Measurements from ENCODE around the gene EPN2.
A peak's percentile ranks its signal among the peaks of the same experiment; 100 is the strongest.
"Not testable (repeated sequence)": the region's sequence is repeated elsewhere in the genome, so short reads cannot be mapped to it uniquely, and the experiment has no call there.

Gene EPN2

DNA sequence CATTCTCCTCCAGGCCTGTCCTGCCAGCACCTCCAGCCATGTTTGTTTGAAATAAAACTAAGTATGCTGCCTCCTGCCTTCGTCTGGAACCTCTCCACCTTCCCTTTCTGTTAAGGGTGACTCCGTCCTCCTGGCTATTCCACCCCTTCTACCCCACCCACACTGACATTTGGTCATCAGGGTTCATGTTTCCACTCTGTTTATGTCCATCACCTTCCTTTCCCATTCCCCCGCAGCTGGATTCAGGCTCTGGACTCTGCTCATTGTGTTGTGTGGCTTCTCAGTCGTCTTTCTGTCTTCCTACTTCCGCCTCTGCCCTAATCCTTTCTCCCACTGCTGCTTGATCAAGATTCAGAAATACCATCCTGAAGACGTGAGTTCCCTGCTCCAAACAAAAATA is 28.6 kb downstream of the EPN2 start:
- DNase-seq (ENCODE audit: low read depth, low spot score), result no peak

DNA sequence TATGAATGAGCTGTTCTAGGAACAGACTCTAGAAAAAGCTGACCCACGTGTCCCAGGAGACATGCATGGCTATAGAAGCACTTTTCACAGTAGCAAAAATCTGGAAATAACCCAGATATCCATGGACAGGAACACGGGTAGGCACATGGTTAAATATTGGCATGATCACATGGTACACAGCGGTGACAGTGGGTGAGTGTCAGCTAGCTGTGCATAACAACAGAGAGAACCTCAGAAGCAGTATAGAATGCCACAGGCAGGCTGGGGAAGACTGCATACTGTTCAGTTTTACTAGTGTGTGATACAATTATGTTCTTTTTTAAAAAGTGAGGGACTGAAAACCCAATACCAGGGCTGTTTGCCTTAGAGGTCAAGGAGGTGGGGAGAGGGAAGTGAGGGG is 31.4 kb downstream of the EPN2 start:
- DNase-seq (ENCODE audit: low read depth, low spot score), result no peak

DNA sequence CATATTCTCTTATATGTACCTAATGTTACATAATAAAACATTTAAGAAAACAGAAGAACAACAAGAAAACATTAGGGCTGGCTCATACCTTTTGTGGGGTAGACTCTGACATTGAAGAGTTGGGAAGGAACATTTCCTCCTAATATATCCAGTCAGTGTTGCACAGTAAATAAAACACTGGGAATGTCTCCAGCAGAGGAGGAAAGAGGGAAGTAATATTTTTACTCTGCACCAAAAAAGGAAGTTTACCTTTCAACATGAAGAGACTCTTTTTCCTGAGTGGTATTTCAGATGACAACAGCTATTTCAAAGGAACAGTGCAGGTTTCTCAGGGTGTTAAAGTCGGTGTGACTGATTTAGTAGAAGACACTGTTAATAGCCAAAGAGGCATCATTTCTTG is 31.9 kb downstream of the EPN2 start:
- no peak for DNase-seq (ENCODE audit: low read depth, low spot score)

DNA sequence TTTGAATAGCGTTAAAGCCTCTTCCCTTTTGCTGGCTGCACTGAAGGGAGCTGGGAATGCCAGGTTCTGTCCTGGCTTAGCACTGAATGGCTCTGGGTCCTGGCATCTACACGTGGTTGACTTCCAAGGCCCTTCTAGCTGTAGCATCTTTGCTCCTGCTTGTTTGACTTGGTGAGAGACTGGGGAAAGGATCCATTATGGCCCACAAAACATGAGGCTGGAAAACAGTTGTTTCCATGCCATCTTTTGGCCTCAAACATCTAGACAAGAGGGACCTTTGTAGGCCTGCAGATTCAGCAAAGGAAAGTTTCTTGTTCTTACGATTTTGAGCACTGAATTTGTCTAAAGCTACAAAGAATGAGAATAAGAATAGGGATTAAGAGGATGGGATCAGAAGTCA is 32.5 kb downstream of the EPN2 start:
- DNase-seq (ENCODE audit: low read depth, low spot score), result no peak

DNA sequence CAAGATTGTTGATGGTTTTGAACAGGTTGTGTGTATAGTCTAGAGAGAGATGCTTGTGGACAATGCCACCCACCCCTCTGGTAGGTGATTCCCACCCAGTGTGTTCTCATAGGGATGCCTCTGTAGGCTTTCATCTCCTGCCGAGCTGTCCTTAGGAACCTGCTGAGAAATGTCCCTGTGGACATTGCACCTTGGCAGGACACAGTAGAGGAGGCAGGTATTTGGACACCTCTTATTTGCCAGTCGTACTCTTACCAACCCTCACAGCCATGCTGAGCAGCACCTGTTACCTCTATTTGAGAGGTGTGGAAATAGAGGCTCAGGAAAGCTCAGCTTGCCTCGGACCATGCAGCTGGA is 33.2 kb downstream of the EPN2 start:
- no peak for DNase-seq (ENCODE audit: low read depth, low spot score)

DNA sequence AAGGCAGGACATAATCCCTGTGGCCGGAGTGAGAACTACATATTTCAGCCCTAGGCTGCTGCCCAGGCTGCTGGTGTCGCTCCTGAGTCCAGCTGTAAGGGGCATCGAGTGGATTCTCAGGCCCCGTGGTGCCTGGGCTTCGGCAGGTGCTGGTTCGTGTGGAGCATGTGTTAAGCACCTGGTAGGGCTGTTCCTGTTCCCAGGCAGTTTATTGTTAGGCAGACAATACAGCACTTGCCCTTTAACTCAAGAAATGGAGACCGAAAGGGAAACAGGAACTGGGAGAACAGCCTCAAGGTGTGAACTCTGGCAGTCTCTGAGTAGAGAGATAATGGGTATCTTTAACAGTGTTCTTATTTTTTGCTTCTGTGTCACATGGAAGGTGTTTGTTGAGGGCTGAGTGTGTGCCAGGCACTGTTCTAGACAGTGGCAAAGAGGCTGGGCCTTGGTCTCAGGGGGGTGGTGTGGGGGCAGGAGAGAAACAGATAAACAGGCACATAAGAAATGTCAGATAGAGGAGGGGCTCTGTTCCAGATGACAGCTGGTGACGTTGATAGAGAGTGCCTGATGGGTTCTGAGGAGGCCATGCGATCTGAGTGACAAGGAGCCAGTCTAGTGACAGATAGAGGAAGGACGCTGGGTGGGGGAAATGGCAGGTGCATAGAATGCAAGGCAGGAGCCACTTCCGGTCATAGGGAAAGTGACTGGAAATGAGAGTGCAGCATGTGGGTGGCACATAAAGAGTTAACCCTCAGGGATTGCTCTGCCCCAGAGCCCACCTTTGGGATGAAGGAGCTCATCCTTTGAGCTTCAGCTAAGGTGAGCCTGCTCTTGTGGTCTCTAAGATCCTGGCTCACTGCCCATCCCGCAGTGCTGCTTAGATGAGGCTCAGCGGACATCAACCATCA is 33.8 kb downstream of the EPN2 start:
- peak; percentile 29 for DNase-seq (ENCODE audit: low read depth, low spot score)

DNA sequence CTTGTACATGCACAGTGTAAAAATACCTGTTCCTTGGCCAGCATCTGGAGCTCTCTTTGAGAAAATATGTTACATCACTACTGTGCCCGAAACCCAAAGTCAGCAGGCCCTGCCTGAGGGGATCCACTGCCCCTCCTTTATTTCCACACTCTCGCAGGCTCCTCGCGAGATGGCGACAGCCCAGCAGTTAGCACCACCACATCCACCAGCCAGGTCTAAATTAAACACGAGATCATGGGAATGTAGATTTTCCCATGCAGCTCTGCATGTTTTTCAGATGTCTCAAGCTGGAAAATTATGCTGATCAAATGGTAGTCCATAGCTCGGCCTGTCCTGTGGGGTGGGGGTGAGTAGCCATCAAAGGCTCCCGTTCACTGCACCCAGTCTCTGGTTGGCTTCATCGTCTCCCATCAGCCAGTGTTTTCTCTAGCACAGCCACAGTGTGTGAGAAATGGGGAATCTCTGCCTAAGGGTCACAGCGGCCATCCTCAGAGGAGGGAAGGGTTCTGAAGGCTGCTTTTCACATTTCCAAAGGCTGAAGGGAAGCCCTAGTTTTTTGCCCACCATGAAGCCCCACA is 34.7 kb downstream of the EPN2 start:
- no peak for DNase-seq (ENCODE audit: low read depth, low spot score)

DNA sequence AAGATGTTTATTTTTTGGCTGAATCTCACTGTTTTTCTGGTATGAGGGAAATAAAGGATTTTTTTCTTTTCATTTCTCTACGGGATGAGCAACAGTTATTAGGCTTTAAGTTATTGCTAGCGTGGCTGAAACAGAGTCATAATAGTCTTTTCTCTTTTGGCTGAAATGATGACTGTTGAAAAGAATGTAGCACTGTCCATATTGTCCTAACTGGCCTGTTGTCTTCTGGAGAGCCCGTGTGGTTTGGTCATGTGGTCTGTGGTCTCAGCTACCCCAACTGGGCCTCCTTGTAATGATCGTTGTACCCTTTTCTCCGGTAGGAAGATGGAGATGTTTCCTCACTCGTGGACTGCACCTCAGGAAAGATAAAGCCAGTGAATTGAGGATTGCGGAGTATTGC is 36.6 kb downstream of the EPN2 start:
- DNase-seq (ENCODE audit: low read depth, low spot score), result no peak

DNA sequence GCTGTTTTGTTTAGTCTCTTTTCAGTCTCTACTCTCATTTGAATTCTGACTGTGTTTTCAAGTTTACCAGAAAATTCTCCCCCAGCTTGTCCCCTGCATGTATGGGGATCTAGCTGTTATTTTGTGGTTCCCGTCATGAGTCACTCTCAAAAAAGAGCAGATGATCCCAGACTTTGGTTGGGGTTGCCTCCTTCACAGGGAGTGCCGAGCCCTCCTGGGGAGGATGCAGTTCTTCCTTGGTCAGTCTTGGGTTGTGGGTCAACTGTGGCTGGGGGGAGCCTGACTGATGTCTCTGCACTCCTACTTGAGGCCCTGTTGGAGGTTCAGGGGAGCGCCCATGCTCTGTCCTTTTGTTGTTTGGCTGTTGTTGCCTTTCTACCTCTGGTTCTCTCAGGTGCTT is 37.7 kb downstream of the EPN2 start:
- no peak for DNase-seq (ENCODE audit: low read depth, low spot score)

DNA sequence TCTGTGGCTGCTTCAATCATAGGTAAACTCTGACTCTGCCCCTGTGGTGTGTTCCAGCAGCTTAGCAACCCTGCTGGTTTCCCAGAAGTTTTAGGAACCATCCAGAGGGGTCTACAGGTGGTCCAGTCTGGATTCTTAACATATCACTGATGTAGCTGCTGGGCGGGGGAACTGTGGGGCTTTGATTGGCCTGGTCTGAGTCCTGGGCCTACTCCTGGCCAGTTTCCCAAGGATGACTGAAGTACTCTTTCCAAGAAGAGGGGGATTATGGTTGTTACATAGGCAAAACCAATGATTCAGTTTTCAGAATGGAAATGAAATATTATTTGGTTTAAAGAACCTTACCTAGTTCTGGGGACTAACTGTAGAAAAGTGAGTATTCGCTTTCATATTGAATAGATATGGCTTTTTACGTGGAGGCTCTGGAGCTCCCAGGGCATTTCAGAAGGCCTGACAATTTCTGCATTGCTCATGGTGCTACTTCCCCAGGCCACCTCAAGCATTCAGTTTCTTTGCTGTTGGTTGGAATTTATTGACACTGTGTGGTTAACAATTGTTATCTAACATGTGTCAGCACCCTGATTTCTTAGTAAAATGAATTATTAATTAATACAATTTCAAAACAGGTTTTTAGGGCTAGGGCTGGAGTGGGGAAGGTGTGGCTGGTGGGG is 38.4 kb downstream of the EPN2 start:
- no peak for DNase-seq (ENCODE audit: low read depth, low spot score)

DNA sequence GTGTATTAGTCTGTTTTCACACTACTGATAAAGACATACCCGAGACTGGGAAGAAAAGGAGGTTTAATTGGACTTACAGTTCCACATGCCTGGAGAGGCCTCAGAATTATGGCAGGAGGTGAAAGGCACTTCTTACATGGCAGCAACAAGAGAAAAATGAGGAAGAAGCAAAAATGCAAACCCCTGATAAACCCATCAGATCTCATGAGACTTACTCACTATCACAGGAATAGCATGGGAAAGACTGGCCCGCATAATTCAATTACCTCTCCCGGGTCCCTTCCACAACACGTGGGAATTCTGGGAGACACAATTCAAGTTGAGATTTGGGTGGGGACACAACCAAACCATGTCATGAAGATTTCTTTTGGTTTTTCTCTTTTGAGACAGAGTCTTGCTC is 41.1 kb downstream of the EPN2 start:
- DNase-seq (ENCODE audit: low read depth, low spot score), result not testable (repeated sequence)

DNA sequence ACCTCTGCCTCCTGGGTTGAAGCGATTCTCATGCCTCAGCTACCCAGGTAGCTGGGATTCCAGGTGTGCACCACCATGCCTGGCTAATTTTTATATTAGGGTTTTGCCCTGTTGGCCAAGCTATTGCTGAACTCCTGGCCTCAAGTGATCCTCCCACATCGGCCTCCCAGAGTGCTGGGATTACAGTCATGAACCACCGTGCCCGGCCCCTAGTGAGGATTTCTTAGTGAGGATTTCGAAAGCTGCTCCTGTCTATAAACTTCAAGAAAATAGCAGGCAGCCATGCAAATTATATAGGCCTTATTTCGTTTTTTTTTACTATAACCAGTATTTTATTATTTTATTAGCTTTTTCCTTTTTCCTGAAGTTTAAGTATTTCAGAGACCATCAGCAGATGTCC is 41.6 kb downstream of the EPN2 start:
- DNase-seq (ENCODE audit: low read depth, low spot score), result no peak

DNA sequence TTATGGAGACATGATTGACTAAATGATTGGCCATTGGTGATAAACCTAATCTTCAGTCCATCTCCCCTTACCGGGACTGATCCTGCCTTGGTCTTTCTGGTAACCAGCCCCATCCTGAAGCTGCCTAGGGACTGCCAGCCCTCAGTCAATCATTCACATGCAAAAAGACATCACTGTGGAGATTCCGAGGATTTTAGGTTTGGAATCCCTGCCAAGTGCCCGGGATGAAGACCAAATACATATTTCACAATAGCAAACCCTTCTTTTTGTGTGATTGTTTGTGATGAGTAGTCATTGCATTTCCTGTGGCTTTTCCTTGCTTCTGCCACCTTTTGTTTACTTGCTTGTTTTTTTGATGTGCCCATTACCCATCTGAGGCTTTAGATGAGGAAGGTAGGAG is 44.0 kb downstream of the EPN2 start:
- no peak for DNase-seq (ENCODE audit: low read depth, low spot score)

DNA sequence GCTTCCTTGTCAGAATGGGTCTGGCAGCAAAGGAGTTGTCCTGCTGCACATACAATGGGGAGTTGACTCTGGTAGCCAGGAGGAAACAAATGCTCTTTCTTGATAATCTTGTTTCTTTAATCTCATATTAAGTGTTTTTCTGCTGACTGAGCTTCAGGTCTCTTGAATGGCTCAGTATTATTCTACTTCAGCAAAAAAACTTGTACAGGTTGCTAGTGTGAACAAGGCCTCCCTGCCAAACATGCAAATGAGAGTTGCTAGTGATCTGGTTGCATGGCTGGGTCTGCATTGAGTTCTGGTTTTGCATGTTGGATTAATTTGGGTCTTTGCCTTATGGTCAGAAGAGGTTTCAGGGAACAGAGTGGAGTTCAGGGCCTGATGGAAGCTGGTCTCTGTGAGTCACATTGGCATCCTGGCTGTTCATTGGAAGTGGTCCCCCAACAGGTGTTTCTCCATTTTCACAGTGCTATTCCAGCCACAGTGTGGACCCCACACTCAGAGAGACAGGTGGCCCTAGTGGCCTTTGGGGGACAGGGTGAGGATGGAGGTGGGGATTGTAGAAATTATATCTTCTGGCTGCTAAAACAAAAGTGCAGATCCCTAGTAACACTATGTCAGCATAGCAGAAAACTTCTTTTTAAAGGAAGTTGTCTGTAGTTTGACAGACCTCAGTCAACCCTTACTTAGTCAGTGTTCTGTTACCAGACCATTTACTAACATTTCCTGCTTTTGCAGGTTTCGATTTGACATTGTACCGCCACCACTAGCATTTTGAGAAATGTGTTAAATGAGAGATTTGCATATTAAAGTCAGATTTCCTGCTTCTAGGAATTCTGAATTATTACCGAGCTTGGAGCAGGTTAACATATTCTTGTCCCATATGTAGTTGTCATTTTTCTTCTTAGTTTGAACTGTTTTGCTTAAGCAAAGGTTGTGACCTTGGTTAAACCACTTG is 47.1 kb downstream of the EPN2 start:
- DNase-seq (ENCODE audit: low read depth, low spot score), result no peak

DNA sequence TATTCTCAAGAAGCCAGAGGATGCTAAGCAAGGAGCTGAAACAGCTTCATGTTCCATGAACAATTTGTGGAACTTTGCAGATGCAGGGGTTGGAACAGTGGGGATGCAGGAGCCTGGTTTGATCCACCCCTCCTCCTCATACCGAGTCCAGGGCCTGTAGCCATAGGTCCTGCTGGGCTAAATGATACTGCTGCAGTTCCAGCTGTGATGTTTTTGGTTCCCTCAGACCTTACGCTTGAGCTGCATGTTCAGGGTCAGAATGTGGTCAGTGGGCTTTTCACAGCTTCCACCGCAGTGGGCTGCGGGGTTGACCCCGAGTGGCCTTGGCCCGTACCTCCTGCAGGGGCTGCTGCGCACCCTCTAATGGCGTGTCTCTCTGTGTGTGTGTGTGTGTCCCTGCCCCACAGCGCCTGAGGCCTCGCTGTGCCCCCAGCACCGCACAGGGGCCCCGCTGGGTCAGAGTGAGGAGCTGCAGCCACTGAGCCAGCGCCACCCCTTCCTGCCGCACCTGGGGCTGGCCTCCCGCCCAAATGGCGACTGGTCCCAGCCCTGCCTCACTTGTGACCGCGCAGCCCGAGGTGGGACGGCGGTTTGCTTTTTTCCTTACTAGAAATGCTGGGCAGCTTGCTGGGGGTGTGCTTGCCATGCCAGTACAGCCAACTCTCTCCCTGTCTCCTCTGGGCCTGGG is 48.2 kb downstream of the EPN2 start:
- DNase-seq (ENCODE audit: low read depth, low spot score), result no peak

DNA sequence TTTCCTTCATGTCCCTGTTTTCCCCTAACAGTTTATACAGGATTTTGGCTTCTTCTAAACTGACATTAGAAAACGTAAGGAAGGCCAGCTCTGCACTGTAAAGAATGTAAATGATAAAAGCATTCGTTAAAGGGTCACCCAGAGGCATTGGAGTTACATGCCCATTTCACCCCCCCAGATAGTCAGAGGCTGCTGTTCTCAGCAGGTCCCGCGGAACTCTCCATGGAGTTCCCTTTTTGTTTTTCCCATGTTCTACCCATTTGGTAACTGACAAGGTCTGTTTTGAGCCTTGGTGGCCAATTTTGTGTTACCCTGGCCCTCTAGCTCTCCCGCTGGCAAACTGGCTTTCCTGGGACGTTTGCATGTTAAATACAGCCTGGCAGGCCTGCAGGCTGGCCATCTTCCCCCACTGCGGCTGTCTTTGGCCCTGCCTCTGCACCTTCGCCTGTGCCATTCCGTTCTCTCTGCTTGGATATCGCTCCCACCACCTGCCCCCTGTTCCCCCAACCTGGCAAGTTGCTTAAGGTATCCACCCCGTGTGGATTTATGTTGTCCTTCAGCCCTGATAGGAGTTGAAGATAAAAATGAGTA is 49.7 kb downstream of the EPN2 start:
- DNase-seq (ENCODE audit: low read depth, low spot score), result no peak

DNA sequence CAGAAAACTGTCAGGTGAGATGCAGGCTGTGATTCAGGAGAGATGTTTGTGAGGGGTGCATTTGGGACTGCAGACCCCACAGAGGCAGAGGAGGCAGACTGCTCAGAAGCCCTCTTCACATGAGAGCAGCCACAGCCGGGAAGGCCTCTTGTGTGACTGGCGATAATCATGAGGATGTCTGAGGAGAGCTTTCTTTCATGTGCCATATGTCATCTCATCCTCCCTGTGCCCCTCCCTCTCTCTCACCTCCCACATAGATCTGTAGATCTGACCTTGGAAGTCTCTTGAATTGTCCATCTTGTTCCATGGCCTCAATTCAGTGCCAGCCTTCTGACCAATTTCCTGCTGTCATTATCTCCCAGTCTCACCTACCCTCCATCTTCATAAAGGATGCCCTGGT is 50.5 kb downstream of the EPN2 start:
- no peak for DNase-seq (ENCODE audit: low read depth, low spot score)

DNA sequence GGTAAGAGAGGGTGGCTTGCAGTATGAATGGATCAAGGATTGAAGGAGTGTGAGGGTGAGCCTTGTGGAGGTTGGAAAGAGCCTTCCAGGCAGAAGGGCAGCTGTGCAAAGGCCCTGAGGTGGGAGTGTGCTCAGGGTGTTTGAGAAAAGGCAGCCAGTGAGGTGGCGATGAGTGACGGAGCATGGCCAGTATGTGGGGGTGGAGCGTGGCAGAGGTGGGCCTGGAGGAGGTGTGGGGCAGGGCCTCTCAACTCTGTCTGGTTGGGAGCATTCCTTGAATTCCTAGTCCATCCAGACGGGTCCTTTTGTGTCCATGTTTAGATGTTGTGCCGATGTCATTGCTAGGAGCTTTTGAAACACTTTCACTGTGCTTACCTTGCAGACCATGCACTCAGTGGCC is 51.3 kb downstream of the EPN2 start:
- peak; percentile 92 for DNase-seq (ENCODE audit: low read depth, low spot score)

DNA sequence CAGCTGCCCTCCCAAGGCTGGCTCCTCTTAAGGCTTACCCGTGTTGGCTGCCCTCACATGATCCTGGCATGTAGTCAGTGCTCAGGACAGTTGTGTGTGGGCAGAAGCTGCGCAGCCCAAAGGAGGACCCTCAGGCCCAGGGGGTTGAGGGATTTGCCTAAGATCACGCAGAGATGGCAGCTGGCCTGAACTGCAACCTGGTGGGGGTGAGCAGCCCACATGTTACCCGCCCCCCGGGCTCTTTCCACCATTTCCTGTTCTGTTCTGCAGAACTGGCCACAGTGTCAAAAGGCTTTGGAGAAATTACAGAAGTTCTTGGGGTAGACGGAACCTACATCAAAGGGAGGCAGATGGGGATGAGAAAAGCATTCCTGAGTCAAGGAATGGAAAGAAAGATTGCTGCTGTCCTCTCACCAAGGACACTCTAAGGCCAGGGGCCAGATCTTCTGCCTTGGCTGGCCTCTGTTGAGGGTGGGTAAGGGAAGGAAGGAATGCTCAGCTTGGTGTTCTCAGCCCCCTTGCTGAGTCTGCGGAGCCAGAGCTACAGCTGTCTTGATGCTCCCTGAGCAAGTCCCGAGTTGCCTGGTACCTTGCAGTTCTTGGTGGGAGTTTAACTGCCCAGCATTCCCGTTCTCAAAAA is 53.0 kb downstream of the EPN2 start:
- peak; percentile 49 for DNase-seq (ENCODE audit: low read depth, low spot score)

DNA sequence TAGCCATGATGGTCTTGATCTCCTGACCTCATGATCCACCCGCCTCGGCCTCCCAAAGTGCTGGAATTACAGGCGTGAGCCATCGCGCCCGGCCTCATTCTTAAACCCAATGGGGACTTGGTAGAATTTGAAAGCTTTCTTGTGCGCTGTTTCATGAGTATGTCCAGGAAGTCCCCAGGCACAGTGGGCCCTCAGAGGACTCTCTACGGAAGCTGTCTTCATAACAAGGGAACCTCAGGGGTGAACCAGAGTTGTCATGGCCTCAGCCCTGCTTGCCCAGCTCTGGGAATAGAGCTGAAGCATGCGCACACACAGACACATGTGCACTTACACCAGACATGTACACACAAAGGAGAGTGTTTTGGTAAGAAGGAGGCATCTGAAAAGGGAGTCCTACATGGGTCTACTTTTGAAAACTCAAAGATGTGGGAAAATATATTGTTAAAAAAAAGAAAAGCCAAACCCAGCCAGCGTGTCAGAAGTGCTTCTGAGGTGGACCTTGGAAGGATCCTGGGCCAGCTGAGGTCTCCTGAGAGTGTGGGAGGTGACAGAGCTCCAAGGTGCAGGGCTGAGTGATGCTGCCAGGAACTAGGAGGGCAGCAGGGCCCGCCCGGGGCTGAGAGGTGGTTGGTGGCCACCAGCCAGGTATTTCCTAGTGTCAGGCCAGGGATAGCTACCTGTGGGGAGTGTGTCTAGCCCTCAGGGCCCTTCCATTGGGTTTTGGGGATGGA is 54.6 kb downstream of the EPN2 start:
- no peak for DNase-seq (ENCODE audit: low read depth, low spot score)
